ENCODE measurements around the gene SPRR1A.
"Not testable (repeated sequence)": the region's sequence is repeated elsewhere in the genome, so short reads cannot be mapped to it uniquely, and the experiment has no call there.

SPRR1A gene

DNA sequence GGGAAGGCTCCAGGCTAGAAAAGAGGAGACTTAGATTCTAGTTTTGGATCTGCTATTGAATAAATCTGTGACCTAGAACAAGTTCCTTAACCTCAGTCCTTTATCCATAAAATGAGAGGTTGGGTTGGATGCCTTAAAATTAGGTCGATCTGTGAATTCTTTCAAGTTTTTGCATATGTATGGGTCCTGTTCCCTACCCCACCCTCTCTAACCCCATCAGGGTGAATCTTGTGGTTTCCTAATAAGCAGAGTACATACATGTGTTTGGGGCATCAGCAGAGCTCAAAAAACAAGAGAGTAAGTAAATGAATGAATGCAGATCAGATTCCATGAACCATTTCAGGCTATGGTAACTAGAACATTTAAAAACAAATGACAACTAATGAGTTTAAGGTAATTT is 7.2 kb upstream of the SPRR1A start:
- no peak for DNase-seq

- no peak for DNase-seq
These were observed 6.3 kb upstream of the SPRR1A start for GRCh38 chr1:152977614-152978013.

DNA sequence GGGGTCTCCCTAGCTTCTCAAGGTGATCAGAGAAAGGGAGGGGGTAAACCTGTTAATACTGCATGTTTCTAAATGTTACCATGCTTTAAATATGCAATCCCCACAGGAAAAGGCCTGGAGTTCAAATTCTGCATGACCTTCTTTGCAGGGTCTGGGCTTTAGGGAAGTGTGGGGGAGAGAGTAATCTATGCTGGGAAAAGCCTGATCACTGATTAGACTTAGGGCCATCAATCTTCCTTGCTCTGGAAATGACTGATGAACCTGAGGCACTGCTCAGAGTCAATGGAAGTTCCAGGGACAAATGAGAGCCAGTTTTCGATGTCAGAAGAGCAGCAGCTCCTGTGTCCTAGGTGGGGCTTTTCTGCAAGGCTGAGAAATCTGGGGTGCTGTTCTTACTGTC is 3.2 kb upstream of the SPRR1A start:
- DNase-seq, result no peak

GRCh38 chr1:152981146-152981871 is 2.6 kb upstream of the SPRR1A start:
- no peak for DNase-seq

DNA sequence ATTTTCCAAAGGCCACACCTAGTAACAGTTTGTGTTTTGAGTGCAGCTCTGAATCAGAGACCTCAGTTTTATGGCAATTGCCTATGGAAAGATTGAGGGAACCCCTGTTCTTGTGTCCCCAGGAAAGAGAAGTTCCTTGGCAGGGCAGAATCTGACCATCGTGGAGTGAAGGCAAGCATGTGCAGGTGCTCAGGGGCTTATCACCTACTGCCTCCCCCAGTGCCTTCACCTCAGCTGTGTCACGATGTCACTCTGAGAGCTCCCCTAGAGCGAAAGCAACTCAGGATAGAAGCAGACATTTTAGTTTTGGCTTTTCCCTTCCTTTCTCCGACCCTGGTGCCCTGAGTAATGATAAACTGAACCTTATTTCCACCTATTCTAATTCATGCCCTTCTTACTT is 1.8 kb upstream of the SPRR1A start:
- no peak for DNase-seq

DNA sequence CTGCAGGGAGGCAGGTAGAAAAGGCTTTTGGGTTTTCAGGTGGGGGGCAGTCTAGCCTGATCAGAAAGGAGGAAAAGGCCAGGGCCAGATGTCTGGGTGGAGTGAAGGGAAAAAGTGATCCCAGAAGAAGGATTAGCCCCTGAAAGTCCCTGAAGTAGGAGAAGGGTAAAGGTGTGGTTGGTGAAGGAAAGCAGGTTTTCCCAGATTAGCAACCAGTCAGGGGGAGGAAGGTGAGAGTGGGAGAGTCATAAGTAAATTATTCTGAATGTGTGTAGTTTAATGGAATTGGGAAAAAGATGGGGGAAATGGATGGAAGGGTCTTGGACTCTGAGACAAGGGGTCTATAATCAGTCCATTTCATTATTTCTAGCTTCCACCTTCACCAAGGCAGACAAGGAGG is 647 bp upstream of the SPRR1A start:
- DNase-seq, result no peak

DNA sequence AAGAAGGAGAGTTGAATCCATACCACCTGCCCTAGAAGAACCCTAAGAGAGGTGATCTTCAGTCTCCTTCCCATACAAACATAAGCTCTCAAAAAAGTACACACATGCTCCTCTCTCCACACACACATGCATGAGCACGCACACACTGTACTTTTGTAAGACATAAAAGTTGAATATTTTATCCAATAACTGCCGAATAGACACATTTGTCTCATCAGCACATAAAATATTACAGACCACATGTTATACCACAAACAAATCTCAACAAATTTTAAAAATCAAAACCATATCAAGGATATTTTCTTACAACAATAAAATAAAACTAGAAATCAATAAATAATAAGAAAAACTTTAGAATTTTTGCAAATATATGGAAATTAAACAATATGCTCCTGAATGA is 2.7 kb downstream of the SPRR1A start:
- no peak for DNase-seq

DNA sequence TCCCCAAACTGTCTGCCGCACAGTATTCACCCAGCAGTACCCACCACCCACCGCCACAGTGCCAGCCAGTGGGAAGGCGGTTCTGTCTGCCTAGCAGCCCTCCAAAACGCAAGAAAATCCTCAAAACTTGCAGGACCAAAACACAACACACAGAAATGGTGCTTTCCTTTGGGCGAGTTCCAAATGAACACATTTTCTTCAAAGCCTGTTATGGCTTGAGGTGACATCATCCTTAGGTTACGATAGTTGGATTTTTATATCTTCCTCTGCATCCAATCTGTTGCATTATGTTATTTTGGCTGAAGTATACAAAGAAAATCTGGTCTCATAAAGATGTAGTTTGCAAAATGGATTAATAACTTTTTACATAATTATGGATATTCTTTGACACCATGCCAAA is 9.3 kb downstream of the SPRR1A start:
- no peak for DNase-seq

DNA sequence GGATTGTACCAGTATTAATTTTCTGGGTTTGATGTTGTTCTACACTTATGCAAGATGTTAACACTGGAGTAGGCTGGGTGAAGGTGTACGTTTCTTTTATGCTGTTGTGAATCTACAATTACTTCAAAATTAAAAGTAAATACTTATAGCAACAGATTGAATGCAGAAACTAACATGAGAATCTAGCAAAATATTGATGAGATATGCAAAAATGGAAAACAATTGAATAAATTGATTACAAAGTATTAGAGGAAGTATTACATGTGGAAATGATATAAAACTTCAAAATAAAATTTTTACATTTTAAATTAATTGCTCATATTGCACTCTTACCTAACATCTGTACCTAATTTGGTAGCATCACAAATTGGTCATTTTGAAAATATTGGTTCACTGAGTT is 12.0 kb downstream of the SPRR1A start:
- no peak for DNase-seq

DNA sequence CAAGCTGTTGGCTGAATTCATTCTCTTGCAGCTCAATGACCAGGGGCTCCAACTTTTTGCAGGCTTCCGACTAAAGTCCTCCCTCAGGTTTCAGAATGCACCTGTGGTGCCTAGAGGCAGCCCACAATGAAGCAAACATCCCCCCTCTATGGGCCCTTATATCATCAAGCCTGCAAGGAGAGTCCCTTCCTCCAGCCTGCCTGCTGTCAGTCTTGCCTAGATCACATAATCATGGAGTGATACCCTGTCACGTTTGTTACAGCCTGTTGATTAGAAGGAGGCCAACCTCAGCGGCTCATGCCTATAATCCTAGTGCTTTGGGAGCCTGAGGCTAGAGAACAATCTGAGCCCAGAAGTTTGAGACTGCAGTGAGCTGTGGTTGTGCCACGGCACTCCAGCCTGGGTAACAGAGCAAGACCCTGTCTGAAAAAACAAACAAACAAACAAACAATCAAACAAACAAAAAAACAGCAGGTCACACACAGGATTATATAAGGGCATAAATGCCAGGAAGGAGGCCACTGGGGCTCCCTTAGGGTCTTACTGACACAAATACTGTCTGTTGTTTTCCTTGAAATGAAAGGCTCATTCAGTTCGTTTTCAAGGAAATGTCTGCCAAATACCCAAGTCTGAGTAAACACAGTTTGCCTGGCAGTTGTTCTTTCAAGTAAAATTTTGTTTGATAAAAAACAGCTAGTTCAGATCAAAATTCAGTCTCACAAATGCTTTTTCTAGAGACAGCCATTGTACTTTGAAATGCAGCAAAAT is 12.9 kb downstream of the SPRR1A start:
- DNase-seq, result no peak

DNA sequence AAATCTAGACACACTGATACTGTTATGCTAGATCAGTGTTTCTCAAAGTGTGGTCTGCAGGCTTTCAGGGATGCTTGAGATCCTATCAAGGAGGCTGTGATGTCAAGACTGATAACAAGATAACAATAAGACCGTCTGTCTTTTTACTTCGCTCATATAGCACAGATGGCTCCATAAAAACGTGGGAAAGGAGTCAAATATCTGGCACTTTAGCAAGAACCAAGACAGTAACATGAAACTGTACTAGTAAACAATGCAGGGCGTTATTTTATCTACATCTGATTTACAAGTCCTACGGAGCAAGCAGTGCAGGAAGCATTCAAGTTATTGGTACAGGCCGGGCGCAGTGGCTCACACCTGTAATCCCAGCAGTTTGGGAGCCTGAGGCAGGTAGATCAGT is 14.0 kb downstream of the SPRR1A start:
- DNase-seq, result no peak

GRCh38 chr1:152998476-152998875 is 14.6 kb downstream of the SPRR1A start:
- DNase-seq, result no peak

GRCh38 chr1:152999818-153000217 is 15.9 kb downstream of the SPRR1A start:
- no peak for DNase-seq

- no peak for DNase-seq
These were observed 16.4 kb downstream of the SPRR1A start for GRCh38 chr1:153000294-153000693.

DNA sequence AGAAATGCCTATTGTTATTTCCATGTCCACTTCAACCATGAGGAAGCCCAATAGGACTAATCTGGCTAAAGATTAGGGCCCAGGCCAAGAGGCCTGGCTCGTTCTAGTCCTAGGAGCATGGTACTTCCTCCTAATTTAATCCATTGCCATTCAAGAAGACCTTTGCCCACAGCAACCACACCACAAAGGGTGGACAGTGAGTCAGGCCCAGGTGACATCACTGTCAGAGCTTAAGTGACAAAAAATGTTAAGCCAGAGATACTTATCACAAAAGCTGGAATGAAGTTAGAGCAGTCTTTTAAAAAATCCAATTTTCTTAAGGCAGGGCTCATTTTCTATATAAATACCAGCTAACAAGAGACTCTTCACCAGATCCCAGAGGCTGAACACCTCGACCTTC is 17.5 kb downstream of the SPRR1A start, which contains the start of gene SPRR3:
TSS of gene SPRR3 (plus strand) at position 368 of the 400 bp plus-strand sequence. CDS start 1,272 bp downstream, outside the sequence.
- no peak for DNase-seq

- DNase-seq, result not testable (repeated sequence)
These were observed 27.4 kb downstream of the SPRR1A start for GRCh38 chr1:153011235-153011758.

DNA sequence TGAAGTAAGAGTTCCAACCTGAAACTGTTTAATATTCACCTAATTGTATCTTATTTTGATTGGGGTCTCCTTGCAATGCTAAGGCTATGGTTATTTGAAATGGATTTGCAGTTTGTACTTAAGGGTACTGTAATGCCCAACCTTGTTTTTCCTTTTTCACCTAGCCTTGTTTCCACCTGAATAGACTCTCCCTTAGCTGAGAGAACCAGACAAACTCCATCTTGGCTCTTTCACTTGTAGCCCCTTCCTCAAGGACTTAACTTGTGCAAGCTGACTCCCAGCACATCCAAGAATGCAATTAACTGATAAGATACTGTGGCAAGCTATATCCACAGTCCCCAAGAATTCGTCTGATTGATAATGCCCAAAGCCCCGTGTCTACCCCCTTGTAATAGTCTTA is 37.9 kb downstream of the SPRR1A start:
- DNase-seq, result not testable (repeated sequence)

DNA sequence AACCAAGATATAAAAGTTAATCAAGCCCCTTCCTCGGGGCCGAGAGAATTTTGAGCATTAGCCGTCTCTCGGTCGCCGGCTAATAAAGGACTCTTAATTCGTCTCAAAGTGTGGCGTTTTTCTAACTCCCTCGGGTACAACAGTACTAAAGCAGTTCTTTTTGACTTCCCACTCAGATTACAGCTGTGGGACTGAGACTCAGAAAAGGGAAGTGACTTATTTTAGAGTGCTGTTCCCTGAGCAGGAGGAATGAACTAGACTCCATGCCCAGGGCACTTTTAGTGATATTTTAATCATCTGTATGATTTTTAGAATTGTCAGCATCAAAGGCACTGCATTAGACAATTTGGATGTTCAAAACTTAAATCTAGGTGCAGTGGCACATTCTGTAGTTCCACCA is 38.5 kb downstream of the SPRR1A start:
- DNase-seq, result not testable (repeated sequence)

GRCh38 chr1:153023109-153023508 is 39.2 kb downstream of the SPRR1A start:
- no peak for DNase-seq

DNA sequence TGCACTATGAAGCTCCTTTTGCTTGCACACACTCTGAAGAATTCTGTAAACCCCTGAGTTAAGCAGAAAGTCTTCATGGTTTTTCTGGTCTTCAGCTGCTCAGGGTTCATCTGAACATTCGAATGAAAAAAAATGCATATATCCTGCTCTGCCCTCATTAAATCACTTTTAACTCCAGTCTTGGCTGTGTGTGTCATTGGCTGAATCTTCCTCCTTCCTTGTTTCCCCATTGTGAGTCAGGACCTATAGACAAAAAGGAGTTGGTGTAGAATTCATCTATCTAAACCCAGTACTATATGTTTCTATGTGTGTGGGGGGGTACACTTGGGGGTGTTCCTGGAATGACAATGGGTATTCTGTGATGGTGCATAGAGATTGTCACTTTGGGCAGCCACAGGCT is 40.5 kb downstream of the SPRR1A start:
- no peak for DNase-seq

DNA sequence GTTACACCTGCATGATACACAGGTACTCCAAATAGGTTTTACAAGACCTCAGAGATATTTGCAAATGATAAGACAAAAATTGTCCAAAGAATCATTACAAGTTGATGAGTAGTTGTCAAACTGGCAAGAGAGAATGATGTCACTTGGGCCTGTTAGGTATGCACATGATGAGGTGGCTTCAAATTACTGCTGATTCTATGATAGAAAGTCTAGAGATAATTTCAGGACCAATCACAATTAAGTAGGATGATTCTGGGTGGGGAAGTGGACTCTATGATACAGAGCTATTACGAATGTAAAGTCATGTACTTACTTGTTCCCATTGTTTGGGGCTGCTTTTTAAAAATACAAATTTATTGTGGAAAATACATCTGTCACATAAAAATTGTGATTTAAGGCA is 41.9 kb downstream of the SPRR1A start:
- DNase-seq, result no peak

- DNase-seq, result no peak
These were observed 44.9 kb downstream of the SPRR1A start for GRCh38 chr1:153028766-153029165.

GRCh38 chr1:153030895-153031294 is 47.0 kb downstream of the SPRR1A start, which contains the start of gene SPRR1B:
TSS of gene SPRR1B (plus strand) at chr1:153031203. CDS start at chr1:153032346, 1,143 bp downstream.
- DNase-seq, result no peak

DNA sequence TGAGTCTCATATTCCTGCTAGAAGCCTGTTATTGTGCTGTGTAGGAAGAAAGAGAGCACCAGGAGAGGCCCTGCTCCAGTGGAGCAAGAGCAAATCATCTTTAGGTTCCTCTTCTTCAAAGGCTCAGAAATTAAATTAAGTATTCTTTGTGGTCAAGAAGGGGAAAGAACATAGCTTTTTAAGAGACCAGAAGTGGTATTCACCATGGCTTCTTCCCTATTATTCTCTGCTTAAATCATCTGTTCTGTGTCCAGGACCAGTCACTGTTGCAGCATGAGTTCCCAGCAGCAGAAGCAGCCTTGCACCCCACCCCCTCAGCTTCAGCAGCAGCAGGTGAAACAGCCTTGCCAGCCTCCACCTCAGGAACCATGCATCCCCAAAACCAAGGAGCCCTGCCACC is 48.2 kb downstream of the SPRR1A start:
- no peak for DNase-seq

Data from NCI-H226 (cell line).